AG09309 (cell line): ENCODE results near the gene C2orf74.

ENCODE experiments used
- DNase-seq: peaks from one replicate; pipeline ENCODE4 v3.0.0-alpha.2; 2010; ENCODE audit warnings: low read depth
- H3K4me3 ChIP-seq: 2 replicates; pipeline ENCODE4 v1.5.1; 2011; ENCODE audit warnings: mild to moderate bottlenecking, low read depth, low read length, moderate library complexity; ENCODE audit not compliant: control insufficient read depth
- TF ChIP-seq, protein P1 (sequence below): IDR thresholded peaks from 2 replicates; pipeline ENCODE4 v1.5.1; 2011; ENCODE audit warnings: mild to moderate bottlenecking, low read depth, low read length, inconsistent platforms; ENCODE audit not compliant: insufficient read depth, control insufficient read depth; ENCODE audit errors: missing control alignments

The C2orf74 gene

DNA sequence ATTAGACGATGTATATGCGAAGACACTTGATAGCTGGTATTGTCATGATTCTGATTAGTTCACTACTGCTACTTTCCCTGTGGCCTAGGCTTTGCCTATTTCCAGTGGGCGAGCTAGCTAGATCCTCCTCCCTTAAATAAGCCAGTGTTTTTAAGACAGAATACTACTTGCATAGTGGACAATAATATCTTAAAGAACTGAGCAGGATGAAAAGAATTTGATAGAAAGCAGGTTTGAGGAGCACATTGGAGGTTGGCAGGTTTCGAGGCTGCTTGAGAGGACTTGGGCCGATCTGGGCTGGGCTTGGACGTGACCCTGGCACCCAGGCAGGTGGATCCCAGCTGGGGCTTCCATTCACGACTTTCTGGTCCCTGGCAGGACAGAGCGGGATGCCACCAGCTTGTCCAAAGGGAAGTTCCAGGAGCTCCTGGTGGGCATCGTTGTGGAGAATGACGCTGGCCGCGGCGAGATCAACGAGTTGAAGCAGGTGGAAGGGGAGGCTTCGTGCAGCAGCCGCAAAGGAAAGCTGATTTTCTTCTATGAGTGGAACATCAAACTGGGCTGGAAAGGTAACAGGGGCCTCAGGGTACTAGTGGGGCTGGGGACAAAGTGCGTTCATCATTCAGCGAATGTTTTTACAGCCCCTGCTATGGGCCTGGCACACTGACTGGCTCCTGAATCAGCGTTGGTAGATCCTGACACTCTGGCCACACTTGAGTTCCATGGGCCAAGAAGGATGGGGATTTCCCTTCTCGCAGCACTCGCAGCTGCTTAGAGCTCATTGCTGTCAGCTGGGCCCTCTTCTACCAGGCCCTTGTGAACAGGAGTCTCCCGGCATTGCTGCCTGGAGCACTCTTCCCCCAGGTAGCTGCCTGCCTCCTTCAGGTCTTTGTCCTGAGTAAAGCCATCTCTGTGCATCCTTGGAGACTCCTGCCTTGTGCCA, 16.9 kb downstream of the C2orf74 start:
- TF ChIP-seq, protein P1, sequence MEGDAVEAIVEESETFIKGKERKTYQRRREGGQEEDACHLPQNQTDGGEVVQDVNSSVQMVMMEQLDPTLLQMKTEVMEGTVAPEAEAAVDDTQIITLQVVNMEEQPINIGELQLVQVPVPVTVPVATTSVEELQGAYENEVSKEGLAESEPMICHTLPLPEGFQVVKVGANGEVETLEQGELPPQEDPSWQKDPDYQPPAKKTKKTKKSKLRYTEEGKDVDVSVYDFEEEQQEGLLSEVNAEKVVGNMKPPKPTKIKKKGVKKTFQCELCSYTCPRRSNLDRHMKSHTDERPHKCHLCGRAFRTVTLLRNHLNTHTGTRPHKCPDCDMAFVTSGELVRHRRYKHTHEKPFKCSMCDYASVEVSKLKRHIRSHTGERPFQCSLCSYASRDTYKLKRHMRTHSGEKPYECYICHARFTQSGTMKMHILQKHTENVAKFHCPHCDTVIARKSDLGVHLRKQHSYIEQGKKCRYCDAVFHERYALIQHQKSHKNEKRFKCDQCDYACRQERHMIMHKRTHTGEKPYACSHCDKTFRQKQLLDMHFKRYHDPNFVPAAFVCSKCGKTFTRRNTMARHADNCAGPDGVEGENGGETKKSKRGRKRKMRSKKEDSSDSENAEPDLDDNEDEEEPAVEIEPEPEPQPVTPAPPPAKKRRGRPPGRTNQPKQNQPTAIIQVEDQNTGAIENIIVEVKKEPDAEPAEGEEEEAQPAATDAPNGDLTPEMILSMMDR: no peak
- DNase-seq: no peak
- peak overlapping the region; percentile 22 for H3K4me3 ChIP-seq

DNA sequence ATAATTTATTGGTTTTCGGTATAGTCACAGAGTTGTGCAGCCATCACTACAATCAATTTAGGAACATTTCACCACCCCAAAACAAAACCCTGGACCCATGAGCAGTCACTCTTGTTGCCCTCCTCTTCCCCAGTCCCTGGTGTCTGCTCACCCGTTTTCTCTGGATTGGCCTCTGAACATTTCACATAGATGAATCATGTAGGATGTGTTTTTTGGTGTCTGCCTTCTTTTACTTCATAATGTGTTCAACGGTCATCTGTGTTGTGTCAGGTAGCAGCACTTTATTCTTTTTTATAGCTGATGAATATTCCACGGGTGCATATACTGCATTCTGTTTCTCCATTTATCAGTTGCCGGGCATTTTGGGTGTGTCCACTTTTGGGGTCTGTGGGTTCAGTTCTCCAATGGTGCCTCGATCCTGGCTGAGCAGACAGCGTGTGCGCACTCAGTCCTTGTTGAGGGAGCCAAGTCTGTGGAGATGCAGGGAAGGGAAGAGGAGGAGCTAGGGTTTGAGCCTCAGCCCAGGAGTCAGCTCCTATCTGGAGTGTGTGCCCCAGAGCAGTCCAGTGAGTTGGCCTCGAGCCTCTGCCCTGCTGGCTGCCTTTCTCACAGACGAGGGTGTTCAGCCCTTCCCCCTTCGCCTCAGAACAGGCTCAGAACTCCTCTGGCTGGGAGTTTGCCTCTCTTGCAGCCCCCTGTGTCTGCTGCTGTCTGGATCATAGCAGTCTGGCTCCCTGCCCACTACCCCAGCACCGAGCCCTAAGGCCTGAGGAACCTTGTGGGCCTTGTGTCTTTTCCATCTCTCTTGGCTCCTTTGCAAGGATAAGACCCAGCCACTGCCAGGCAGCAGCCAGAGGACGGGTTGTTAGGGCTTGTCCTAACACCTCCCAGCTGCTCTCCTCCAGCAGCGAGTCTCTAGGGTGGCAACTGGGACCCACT, 18.0 kb downstream of the C2orf74 start:
- TF ChIP-seq, protein P1: no peak
- H3K4me3 ChIP-seq: peak overlapping the region; percentile 26
- peak; percentile 52 for DNase-seq

DNA sequence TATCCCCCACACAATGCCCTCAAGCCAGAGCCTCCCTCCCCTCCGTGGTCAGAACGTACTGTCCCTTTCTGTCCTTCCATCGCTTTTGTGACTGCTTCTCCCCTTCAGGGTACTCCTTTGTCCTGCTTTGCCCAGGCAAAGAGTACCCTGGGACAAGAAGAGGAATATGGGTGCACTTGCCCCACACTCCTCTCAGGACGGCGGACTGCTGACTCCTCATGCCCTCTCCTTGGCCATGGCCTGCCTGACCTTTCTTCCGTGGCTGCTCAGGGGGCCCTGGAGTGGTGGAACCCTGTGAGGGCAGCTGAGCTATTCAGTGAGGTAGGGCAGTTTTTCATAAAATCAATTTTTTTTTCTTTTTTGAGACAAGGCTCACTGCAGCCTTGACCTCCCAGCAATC, 18.7 kb downstream of the C2orf74 start:
- TF ChIP-seq, protein P1: no peak
- no peak overlapping the region; the same call in 1 of the 2 replicates for H3K4me3 ChIP-seq
- DNase-seq: no peak

DNA sequence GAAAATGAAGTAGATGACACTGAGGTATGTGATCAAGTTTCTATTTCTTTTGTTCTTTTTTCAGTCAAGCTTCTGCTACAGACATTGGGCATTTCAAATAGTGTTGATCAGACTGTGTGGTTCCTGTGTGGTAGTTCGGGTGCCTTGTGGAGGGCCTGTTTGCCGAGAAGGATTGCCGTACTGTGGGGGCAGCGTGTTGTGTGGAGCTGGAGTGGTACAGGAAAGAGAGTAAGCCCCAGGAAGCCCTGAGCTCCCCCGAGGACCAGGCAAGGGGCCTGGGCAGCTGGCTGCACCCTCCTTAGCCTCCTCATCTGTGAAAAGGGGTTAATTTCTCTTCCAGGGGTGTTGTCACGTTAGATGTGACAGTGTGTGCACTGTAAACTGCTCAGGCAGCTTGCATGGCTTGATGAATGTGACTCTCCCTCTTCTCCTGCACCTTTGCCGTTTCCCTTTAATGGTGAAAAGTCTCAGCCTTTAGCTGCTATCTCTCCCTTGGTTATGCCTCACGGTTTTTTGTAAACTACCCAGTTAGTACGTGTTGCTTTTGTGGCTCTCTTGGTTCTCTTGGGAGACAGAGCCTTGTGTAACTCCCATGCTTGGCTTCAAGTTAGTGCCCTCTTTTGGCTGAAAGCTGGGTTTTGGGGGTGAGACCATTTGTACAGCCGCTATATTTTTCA, 19.5 kb downstream of the C2orf74 start:
- no peak for DNase-seq
- TF ChIP-seq, protein P1: no peak
- H3K4me3 ChIP-seq: no peak overlapping the region

DNA sequence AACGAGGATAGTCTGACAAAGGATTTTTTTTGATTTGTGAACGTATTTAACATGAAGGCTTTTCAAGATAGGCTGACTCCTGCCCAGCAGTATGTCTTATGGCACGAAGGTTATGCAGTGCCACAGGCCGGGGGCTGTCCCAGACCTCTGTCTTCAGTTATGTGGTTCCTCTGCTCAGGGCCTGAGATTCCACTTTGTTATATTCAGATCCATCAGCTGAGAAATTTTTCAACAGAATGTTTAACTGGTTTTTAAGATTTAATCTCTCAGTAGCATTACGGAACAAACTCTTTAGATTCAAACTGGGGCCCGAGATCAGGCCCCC, 20.0 kb downstream of the C2orf74 start:
- TF ChIP-seq, protein P1: no peak
- H3K4me3 ChIP-seq: no peak overlapping the region
- no peak for DNase-seq

DNA sequence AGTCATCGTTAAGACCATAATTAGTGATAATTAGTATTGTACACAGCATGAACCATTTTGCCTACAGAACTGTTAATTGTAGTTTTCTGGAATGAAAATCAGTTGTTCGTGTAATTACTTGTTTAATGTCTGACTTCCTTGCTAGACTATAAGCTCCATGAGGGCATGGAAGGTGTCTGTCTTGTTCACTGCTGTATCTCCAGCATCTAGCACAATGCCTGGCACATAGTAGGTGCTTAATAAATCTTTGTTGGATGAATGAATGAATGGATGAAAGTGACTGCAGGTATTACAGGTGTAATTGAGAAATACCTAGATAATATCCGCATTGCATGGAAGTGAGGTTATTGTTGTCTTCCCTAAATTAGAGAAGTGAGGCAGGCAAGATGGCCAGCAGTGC, 21.8 kb downstream of the C2orf74 start:
- H3K4me3 ChIP-seq: no peak overlapping the region
- TF ChIP-seq, protein P1: no peak
- DNase-seq: no peak
